Prostate gland (tissue), 2 donors: Measurements from ENCODE around the gene GOPC. TPM values are rescaled to one million over a fixed set of nuclear protein-coding genes. Genes with fewer than 3 reads are reported as not detected.
A peak's percentile ranks its signal among the peaks of the same experiment; 100 is the strongest.
"Not testable (repeated sequence)": the region's sequence is repeated elsewhere in the genome, so short reads cannot be mapped to it uniquely, and the experiment has no call there.

ENCODE experiments used
- DNase-seq: peaks from one replicate; pipeline ENCODE4 v3.0.0-alpha.2; 2019; ENCODE audit warnings: low spot score
- H3K27ac ChIP-seq, 2 donors: fragments of 200-600 bp; sonication (generic); 2 replicates each; pipeline ENCODE4 v1.5.1; 2017 to 2019
- H3K27me3 ChIP-seq: fragments of 200-600 bp; sonication (generic); replicated peaks from 2 replicates; pipeline ENCODE4 v1.5.1; 2019; ENCODE audit not compliant: insufficient read depth
- H3K36me3 ChIP-seq, 2 donors: fragments of 200-600 bp; sonication (generic); 1 replicate in 1 of 2; 2 replicates in 1 of 2; pipeline versions ENCODE4 v1.5.1 to v1.8.1; 2017 to 2019
- H3K4me1 ChIP-seq: fragments of 200-600 bp; sonication (generic); replicated peaks from 2 replicates; pipeline ENCODE4 v1.5.1; 2019
- H3K4me3 ChIP-seq, 2 donors: fragments of 200-600 bp; sonication (generic); 2 replicates each; pipeline ENCODE4 v1.5.1; 2017 to 2019
- H3K9me3 ChIP-seq: fragments of 200-600 bp; sonication (generic); 2 replicates; pipeline ENCODE4 v1.5.1; 2017
- CTCF ChIP-seq, 4 experiments: fragments of 200-600 bp in 2 of 4; fragments of 450-650 bp in 2 of 4; sonication (generic) in 2 of 4; IDR thresholded peaks; 1 replicate in 3 of 4; 2 replicates in 1 of 4; pipeline ENCODE4 v1.5.1; 2016 to 2019; ENCODE audit warnings: antibody characterized with exemption in 4 of 4, mild to moderate bottlenecking in 2 of 4, moderate library complexity in 2 of 4
- POLR2A ChIP-seq: fragments of 450-650 bp; IDR thresholded peaks from one replicate; pipeline ENCODE4 v1.6.1; 2016; ENCODE audit warnings: antibody characterized with exemption, mild to moderate bottlenecking
- POLR2AphosphoS5 ChIP-seq: sonication (generic); formaldehyde crosslinking; IDR thresholded peaks from one replicate; pipeline ENCODE4 v1.6.1; 2017; ENCODE audit warnings: antibody characterized with exemption
- WGBS: methylation state at CpG from one replicate; pipeline ENCODE4 v1.1.5; 2018; 5-methylcytosine and 5-hydroxymethylcytosine counted together
- intact Hi-C: fragments of 100-400 bp; cut with DNase I; formaldehyde crosslinking; loops from one replicate; pipeline ENCODE4 v1.14.2; 2022
- total RNA-seq, 2 donors: library from RNA; depleted of rRNA; stranded (reverse); fragments of >200 nt; gene quantifications; one replicate each; pipeline ENCODE4 v1.1.0, GENCODE V29; 2016

The GOPC gene
- 10 to 100 TPM; 20.2 to 24.2 TPM for total RNA-seq

GRCh38 chr6:117602151-117602898 is at the start of gene GOPC:
TSS of gene GOPC (minus strand) at chr6:117602511. CDS start at chr6:117602288, 223 bp downstream.
- Histone ChIP-seq H3K4me1 (no peaks in the 10 kb centered on the region), H3K9me3 (no peaks in the 10 kb centered on the region), H3K27ac (peak within 1 kb of the TSS; percentile 89 to 91), H3K36me3 (no peaks in the 10 kb centered on the region), H3K27me3 (no peaks in the 10 kb centered on the region), H3K4me3 (peak within 1 kb of the TSS; percentile 79 to 80)
- intact Hi-C loops, result loop anchor here (5.0 to 10.0 kb wide), 2 partner anchors 45 to 258 kb away; no protein-coding TSS in a partner anchor
- TF ChIP-seq POLR2A, result peak; percentile 83
- TF ChIP-seq CTCF (IDR thresholded peaks at IDR 0.05), result peak in 1 of 4 experiments; percentile 24
- TF ChIP-seq POLR2AphosphoS5, result peak; percentile 94
- WGBS, result under 1% methylated on average over 38 of the region's 60 CpGs
- peak; percentile 94 for DNase-seq

GRCh38 chr6:117651984-117652383 is 49.7 kb upstream of the GOPC start:
- H3K9me3 ChIP-seq, intact Hi-C loops, H3K4me1 ChIP-seq, H3K36me3 ChIP-seq, DNase-seq, H3K27ac ChIP-seq, H3K4me3 ChIP-seq, H3K27me3 ChIP-seq: not testable (repeated sequence)
- WGBS, result 94% methylated on average over 3 of the region's 3 CpGs

- Histone ChIP-seq H3K4me3 (no peak overlapping the region), H3K9me3 (no peaks in the 10 kb centered on the region), H3K36me3 (no peaks in the 10 kb centered on the region), H3K27me3 (no peaks in the 10 kb centered on the region), H3K27ac (no peak overlapping the region), H3K4me1 (no peaks in the 10 kb centered on the region)
- intact Hi-C loops, result no loop called here
- 91% methylated on average over 2 of the region's 2 CpGs for WGBS
- TF ChIP-seq CTCF (IDR thresholded peaks at IDR 0.05), result no peak
- TF ChIP-seq POLR2AphosphoS5, result no peak
- TF ChIP-seq POLR2A, result no peak
- no peak for DNase-seq
Measured at GRCh38 chr6:117642976-117643375, 40.7 kb upstream of the GOPC start.

GRCh38 chr6:117637770-117638169 is 35.5 kb upstream of the GOPC start:
- intact Hi-C loops, result no loop called here
- no peaks in the 10 kb centered on the region for H3K36me3 ChIP-seq
- H3K4me3 ChIP-seq, result no peak overlapping the region
- H3K27me3 ChIP-seq, result no peaks in the 10 kb centered on the region
- WGBS, result 52% methylated on average over 1 of the region's 1 CpG
- H3K9me3 ChIP-seq, result no peaks in the 10 kb centered on the region
- DNase-seq, result no peak
- H3K27ac ChIP-seq, result no peak overlapping the region
- no peak for TF ChIP-seq CTCF (IDR thresholded peaks at IDR 0.05)
- TF ChIP-seq POLR2AphosphoS5, result no peak
- no peak for TF ChIP-seq POLR2A
- H3K4me1 ChIP-seq, result no peaks in the 10 kb centered on the region

GRCh38 chr6:117629119-117629660 is 26.9 kb upstream of the GOPC start:
- Histone ChIP-seq H3K4me1 (no peaks in the 10 kb centered on the region), H3K36me3 (no peaks in the 10 kb centered on the region), H3K4me3 (no peak overlapping the region), H3K9me3 (no peaks in the 10 kb centered on the region), H3K27ac (no peak overlapping the region), H3K27me3 (no peaks in the 10 kb centered on the region)
- no peak for DNase-seq
- TF ChIP-seq CTCF (IDR thresholded peaks at IDR 0.05) (no peak), POLR2A (no peak), POLR2AphosphoS5 (no peak)
- 53% methylated on average over 1 of the region's 1 CpG for WGBS
- intact Hi-C loops, result no loop called here
